Esophagus (tissue), 2 donors: ENCODE results near the gene TTLL12. TPM values are rescaled to one million over a fixed set of nuclear protein-coding genes. Genes with fewer than 3 reads are reported as not detected.

Source experiments
- H3K27ac ChIP-seq, 2 donors: one replicate each; pipeline ENCODE4 v1.5.1; 2013; ENCODE audit warnings: low read depth in 2 of 2, mild to moderate bottlenecking in 2 of 2, inconsistent platforms in 1 of 2, low read length in 1 of 2, moderate library complexity in 1 of 2
- H3K27me3 ChIP-seq, 2 donors: one replicate each; pipeline ENCODE4 v1.6.1; 2013; ENCODE audit warnings: low read length in 2 of 2, control low read depth in 1 of 2, mild to moderate bottlenecking in 1 of 2; ENCODE audit not compliant: insufficient read depth in 2 of 2, control insufficient read depth in 1 of 2
- H3K36me3 ChIP-seq, 2 donors: one replicate each; pipeline ENCODE4 v1.6.1; 2013; ENCODE audit warnings: low read length in 1 of 2; ENCODE audit not compliant: control insufficient read depth in 2 of 2, insufficient read depth in 2 of 2
- H3K4me1 ChIP-seq, 2 donors: one replicate each; pipeline ENCODE4 v1.6.1; 2013; ENCODE audit warnings: low read length in 1 of 2; ENCODE audit not compliant: control insufficient read depth in 2 of 2, insufficient read depth in 2 of 2
- H3K4me3 ChIP-seq, 2 donors: one replicate each; pipeline ENCODE4 v1.5.1; 2013; ENCODE audit warnings: low read length in 2 of 2, mild to moderate bottlenecking in 2 of 2, low read depth in 1 of 2, moderate library complexity in 1 of 2
- H3K9me3 ChIP-seq, 2 donors: one replicate each; pipeline ENCODE4 v1.6.1; 2013; ENCODE audit warnings: mild to moderate bottlenecking in 2 of 2, low read depth in 1 of 2, low read length in 1 of 2, moderate library complexity in 1 of 2; ENCODE audit not compliant: control insufficient read depth in 2 of 2, insufficient read depth in 1 of 2
- WGBS, 2 donors: extraction: QIAGEN DNeasy Blood & Tissue Kit; methylation state at CpG; one replicate each; pipeline ENCODE4 v1.1.7; 2013; 5-methylcytosine and 5-hydroxymethylcytosine counted together
- polyA plus RNA-seq, 2 donors: library from polyadenylated mRNA; stranded (reverse); fragments of 200-250 nt; gene quantifications; one replicate each; pipeline ENCODE4 v1.2.3, GENCODE V29; 2013
- donor health status: healthy with polysubstance abuse.
- donor health status: Bipolar disorder and iron deficiency.

TTLL12 gene
- 10 to 100 TPM; 79.5 to 96.4 TPM for polyA plus RNA-seq

DNA sequence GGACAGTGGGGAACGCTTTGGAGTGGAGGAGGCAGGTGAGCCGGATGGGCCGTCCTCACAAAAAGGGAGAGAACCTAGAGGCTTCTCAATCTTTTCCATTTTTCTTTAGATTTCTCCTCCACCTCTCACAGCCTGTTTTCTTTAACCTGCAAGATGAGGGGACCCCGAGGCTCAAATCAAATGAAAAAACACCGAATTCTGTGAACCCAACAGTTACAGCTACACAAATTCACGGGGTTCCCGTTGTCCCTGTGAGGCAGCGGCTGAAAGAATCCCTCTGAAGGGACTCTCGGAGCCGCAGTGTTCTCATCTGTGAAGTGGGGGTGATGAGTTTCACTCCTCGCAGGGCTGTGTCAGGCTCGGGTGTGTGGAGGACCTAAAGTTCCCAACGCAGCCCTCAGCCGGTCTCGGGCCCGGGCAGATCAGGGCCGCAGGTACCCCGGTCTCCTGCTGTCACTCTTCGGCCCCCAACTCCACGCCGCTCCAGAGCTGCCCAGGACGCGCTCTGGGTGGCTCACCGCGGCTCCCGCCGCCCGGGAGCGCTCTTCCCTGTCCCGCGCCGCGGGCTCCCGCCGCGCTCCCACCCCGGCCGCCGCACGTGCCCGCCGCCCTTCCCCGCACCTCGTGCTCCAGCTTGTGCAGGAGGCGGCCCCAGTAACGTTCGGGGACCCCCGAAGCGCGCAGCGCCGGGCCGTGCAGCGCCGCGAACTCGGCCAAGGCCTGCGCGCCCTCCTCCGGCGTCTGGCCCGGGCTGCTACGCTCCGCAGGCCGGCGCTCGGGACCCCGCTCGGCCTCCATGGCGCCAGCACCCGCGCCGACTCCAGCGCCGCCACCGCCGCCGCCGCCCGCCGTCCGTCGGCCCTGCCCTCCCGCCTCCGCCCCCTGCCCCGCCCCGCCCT, at the start of gene TTLL12:
TTLL12 (minus strand) TSS at position 863 of the 899 bp plus-strand sequence; CDS start at position 798, 65 bp downstream.
- H3K27ac ChIP-seq: peak within 1 kb of the TSS; percentile 93 to 94

GRCh38 chr22:43235445-43236409, 48.8 kb upstream of the TTLL12 start:
- H3K36me3 ChIP-seq: no peaks in the 10 kb centered on the region
- H3K27me3 ChIP-seq: no peaks in the 10 kb centered on the region
- WGBS, 2 donors: 70 to 73% methylated on average over 22 of the region's 22 CpGs
- no peaks in the 10 kb centered on the region for H3K9me3 ChIP-seq
- H3K4me1 ChIP-seq: peaks cover 0 to 6% of the 10 kb centered on the region in 2 donors
- H3K27ac ChIP-seq: no peak overlapping the region
- H3K4me3 ChIP-seq: no peak overlapping the region

More for the DNA sequence above, at the start of gene TTLL12:
- H3K27me3 ChIP-seq: no peaks in the 10 kb centered on the region
- whole genome bisulfite sequencing, 2 donors: 1% methylated on average over 65 to 84 of the region's 87 CpGs
- peaks cover 0 to 17% of the 10 kb centered on the region in 2 donors for H3K36me3 ChIP-seq
- H3K4me1 ChIP-seq: peaks cover 5 to 28% of the 10 kb centered on the region in 2 donors
- H3K4me3 ChIP-seq: peak within 1 kb of the TSS; percentile 62 to 78
- H3K9me3 ChIP-seq: no peaks in the 10 kb centered on the region

DNA sequence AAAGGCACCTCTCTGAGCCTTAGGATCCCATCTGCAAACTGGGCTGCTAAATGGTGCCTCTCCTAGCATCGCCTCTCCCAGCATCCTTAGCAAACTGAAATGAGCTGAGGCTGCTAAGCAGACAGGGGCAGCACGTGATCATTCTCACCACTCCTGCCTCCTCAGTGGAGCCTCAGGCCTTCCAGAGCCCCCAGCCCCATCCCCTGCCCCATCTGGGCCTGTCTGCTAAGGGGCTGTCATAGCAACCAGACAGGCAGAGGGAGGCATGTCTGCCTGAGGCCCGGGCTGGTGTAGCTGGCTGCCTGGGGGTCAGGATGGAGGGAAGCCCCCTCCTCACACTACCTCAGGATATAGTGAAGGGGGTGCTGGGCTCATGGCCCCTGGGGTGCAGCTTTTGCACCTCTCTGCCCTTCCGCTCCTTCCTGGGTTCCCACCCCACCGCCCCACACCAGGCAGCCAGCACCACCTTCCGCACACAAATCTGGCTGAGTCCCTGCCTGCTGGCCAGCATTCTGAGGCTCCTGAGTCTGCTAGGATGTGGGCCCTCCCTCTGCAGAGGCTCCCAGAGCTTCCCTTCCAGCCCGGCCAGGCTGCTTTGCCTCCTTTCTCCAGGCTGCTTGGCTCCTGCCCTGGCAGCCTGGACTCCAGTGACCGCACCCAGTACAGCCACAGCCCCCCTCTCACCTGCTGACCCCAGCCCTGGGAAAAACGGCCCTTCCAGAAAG, 47.5 kb upstream of the TTLL12 start:
- Histone ChIP-seq H3K4me1 (peaks cover 0 to 6% of the 10 kb centered on the region in 2 donors), H3K36me3 (no peaks in the 10 kb centered on the region), H3K27me3 (no peaks in the 10 kb centered on the region), H3K27ac (no peak overlapping the region), H3K4me3 (no peak overlapping the region), H3K9me3 (no peaks in the 10 kb centered on the region)
- WGBS, 2 donors: 77 to 79% methylated on average over 9 of the region's 9 CpGs

- 60 to 73% methylated on average over 6 of the region's 6 CpGs for WGBS, 2 donors
- Histone ChIP-seq H3K4me3 (no peak overlapping the region), H3K9me3 (no peaks in the 10 kb centered on the region), H3K27ac (no peak overlapping the region), H3K4me1 (peaks cover 0 to 3% of the 10 kb centered on the region in 2 donors), H3K36me3 (no peaks in the 10 kb centered on the region), H3K27me3 (no peaks in the 10 kb centered on the region)
Observed at GRCh38 chr22:43233529-43233928, 46.6 kb upstream of the TTLL12 start.

GRCh38 chr22:43232445-43232844, 45.5 kb upstream of the TTLL12 start:
- WGBS, 2 donors: 79 to 80% methylated on average over 8 of the region's 8 CpGs
- no peak overlapping the region for H3K4me3 ChIP-seq
- H3K27ac ChIP-seq: no peak overlapping the region
- no peaks in the 10 kb centered on the region for H3K4me1 ChIP-seq
- no peaks in the 10 kb centered on the region for H3K9me3 ChIP-seq
- no peaks in the 10 kb centered on the region for H3K27me3 ChIP-seq
- no peaks in the 10 kb centered on the region for H3K36me3 ChIP-seq

GRCh38 chr22:43231724-43232034, 44.7 kb upstream of the TTLL12 start:
- no peak overlapping the region for H3K27ac ChIP-seq
- no peaks in the 10 kb centered on the region for H3K9me3 ChIP-seq
- H3K4me1 ChIP-seq: no peaks in the 10 kb centered on the region
- H3K4me3 ChIP-seq: no peak overlapping the region
- no peaks in the 10 kb centered on the region for H3K36me3 ChIP-seq
- 70 to 75% methylated on average over 15 of the region's 15 CpGs for WGBS, 2 donors
- H3K27me3 ChIP-seq: no peaks in the 10 kb centered on the region

- Histone ChIP-seq H3K4me1 (no peaks in the 10 kb centered on the region), H3K27me3 (no peaks in the 10 kb centered on the region), H3K27ac (no peak overlapping the region), H3K4me3 (no peak overlapping the region), H3K36me3 (no peaks in the 10 kb centered on the region), H3K9me3 (no peaks in the 10 kb centered on the region)
- WGBS, 2 donors: 11 to 13% methylated on average over 22 to 23 of the region's 23 CpGs
Observed at GRCh38 chr22:43230971-43231723, 44.2 kb upstream of the TTLL12 start.

DNA sequence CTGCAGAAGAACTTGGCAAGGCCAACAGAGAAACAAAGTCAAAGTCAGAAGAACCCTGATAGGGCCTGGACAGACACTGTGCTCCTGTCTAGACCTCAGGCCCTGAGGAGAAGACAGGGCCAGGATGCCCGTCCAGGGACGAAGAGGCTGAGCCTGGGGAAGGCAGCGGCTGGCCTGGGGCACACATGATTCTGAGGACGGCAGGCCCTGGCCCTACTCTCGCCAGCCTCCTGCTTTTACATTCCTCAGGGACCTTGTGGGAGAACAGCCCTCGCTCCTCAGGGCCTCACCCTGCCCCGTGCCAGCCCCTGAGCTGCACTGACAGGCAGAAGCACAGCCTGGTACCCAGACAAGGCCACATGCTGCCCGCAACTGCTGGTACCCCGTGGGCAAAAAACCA, 43.6 kb upstream of the TTLL12 start:
- 63 to 71% methylated on average over 9 of the region's 9 CpGs for WGBS, 2 donors
- Histone ChIP-seq H3K27ac (no peak overlapping the region), H3K4me1 (no peaks in the 10 kb centered on the region), H3K27me3 (no peaks in the 10 kb centered on the region), H3K4me3 (no peak overlapping the region), H3K9me3 (no peaks in the 10 kb centered on the region), H3K36me3 (no peaks in the 10 kb centered on the region)
